Measurements from ENCODE around the gene TMEM229A. TPM values are rescaled to one million over a fixed set of nuclear protein-coding genes. Genes with fewer than 3 reads are reported as not detected.
"Not testable (repeated sequence)": the region's sequence is repeated elsewhere in the genome, so short reads cannot be mapped to it uniquely, and the experiment has no call there.

The TMEM229A gene
- not detected for total RNA-seq
- 0 to 0.23 reads per million in 2 donors for total RNA-seq

- no peak for DNase-seq
- Mint-ChIP-seq H3K27ac (no peak within 1 kb of the TSS), H3K27me3 (peaks cover 42% of the 10 kb centered on the region), H3K36me3 (ENCODE audit: low read depth) (peaks cover 2% of the 10 kb centered on the region), H3K4me3 (peak within 1 kb of the TSS; percentile 80), H3K4me1 (peaks cover 7% of the 10 kb centered on the region)
- no peak for ATAC-seq
- H3K9me3 ChIP-seq (ENCODE audit: control insufficient read depth, low read length, poor library complexity, severe bottlenecking), result no peaks in the 10 kb centered on the region
These were observed at the start of gene TMEM229A for GRCh38 chr7:124032369-124033094. TSS of gene TMEM229A (minus strand) at chr7:124033067. CDS start at chr7:124033003, 64 bp downstream.

GRCh38 chr7:124082234-124082633, 49.4 kb upstream of the TMEM229A start:
- not testable (repeated sequence) for DNase-seq; ATAC-seq; H3K9me3 ChIP-seq (ENCODE audit: control insufficient read depth, low read length, poor library complexity, severe bottlenecking); H3K36me3 Mint-ChIP-seq (ENCODE audit: low read depth); H3K27me3 Mint-ChIP-seq; H3K27ac Mint-ChIP-seq; H3K4me1 Mint-ChIP-seq; H3K4me3 Mint-ChIP-seq

- Mint-ChIP-seq H3K36me3 (ENCODE audit: low read depth) (no peaks in the 10 kb centered on the region), H3K27me3 (no peaks in the 10 kb centered on the region), H3K4me1 (no peaks in the 10 kb centered on the region), H3K4me3 (no peak overlapping the region), H3K27ac (no peak overlapping the region)
- H3K9me3 ChIP-seq (ENCODE audit: control insufficient read depth, low read length, poor library complexity, severe bottlenecking), result no peaks in the 10 kb centered on the region
- DNase-seq (no peak), ATAC-seq (no peak)
These were observed 44.7 kb upstream of the TMEM229A start for GRCh38 chr7:124077546-124077945.

GRCh38 chr7:124076841-124077240, 44.0 kb upstream of the TMEM229A start:
- H3K36me3 Mint-ChIP-seq (ENCODE audit: low read depth), result no peaks in the 10 kb centered on the region
- H3K9me3 ChIP-seq (ENCODE audit: control insufficient read depth, low read length, poor library complexity, severe bottlenecking), result no peaks in the 10 kb centered on the region
- H3K4me1 Mint-ChIP-seq, result no peaks in the 10 kb centered on the region
- H3K27ac Mint-ChIP-seq, result no peak overlapping the region
- DNase-seq, result no peak
- H3K27me3 Mint-ChIP-seq, result no peaks in the 10 kb centered on the region
- no peak for ATAC-seq
- H3K4me3 Mint-ChIP-seq, result no peak overlapping the region

- Mint-ChIP-seq H3K27ac (no peak overlapping the region), H3K36me3 (ENCODE audit: low read depth) (no peaks in the 10 kb centered on the region), H3K27me3 (no peaks in the 10 kb centered on the region), H3K4me3 (no peak overlapping the region), H3K4me1 (no peaks in the 10 kb centered on the region)
- DNase-seq (no peak), ATAC-seq (no peak)
- H3K9me3 ChIP-seq (ENCODE audit: control insufficient read depth, low read length, poor library complexity, severe bottlenecking), result no peaks in the 10 kb centered on the region
These were observed 41.1 kb upstream of the TMEM229A start for GRCh38 chr7:124074007-124074406.

- no peak for ATAC-seq
- no peak overlapping the region for H3K27ac Mint-ChIP-seq
- no peaks in the 10 kb centered on the region for H3K4me1 Mint-ChIP-seq
- H3K36me3 Mint-ChIP-seq (ENCODE audit: low read depth), result no peaks in the 10 kb centered on the region
- H3K9me3 ChIP-seq (ENCODE audit: control insufficient read depth, low read length, poor library complexity, severe bottlenecking), result no peaks in the 10 kb centered on the region
- H3K4me3 Mint-ChIP-seq, result no peak overlapping the region
- H3K27me3 Mint-ChIP-seq, result no peaks in the 10 kb centered on the region
- no peak for DNase-seq
These were observed 40.4 kb upstream of the TMEM229A start for GRCh38 chr7:124073310-124073645.

GRCh38 chr7:124072603-124073309, 39.9 kb upstream of the TMEM229A start:
- ATAC-seq (no peak), DNase-seq (no peak)
- no peaks in the 10 kb centered on the region for H3K36me3 Mint-ChIP-seq (ENCODE audit: low read depth)
- no peak overlapping the region for H3K4me3 Mint-ChIP-seq
- no peak overlapping the region for H3K27ac Mint-ChIP-seq
- no peaks in the 10 kb centered on the region for H3K27me3 Mint-ChIP-seq
- H3K4me1 Mint-ChIP-seq, result no peaks in the 10 kb centered on the region
- H3K9me3 ChIP-seq (ENCODE audit: control insufficient read depth, low read length, poor library complexity, severe bottlenecking), result no peaks in the 10 kb centered on the region

GRCh38 chr7:124071843-124072242, 39.0 kb upstream of the TMEM229A start:
- no peak overlapping the region for H3K4me3 Mint-ChIP-seq
- H3K4me1 Mint-ChIP-seq, result no peaks in the 10 kb centered on the region
- DNase-seq (no peak), ATAC-seq (no peak)
- no peak overlapping the region for H3K27ac Mint-ChIP-seq
- no peaks in the 10 kb centered on the region for H3K36me3 Mint-ChIP-seq (ENCODE audit: low read depth)
- no peaks in the 10 kb centered on the region for H3K9me3 ChIP-seq (ENCODE audit: control insufficient read depth, low read length, poor library complexity, severe bottlenecking)
- no peaks in the 10 kb centered on the region for H3K27me3 Mint-ChIP-seq

GRCh38 chr7:124062171-124062570, 29.3 kb upstream of the TMEM229A start:
- H3K36me3 Mint-ChIP-seq (ENCODE audit: low read depth), result no peaks in the 10 kb centered on the region
- DNase-seq (no peak), ATAC-seq (no peak)
- H3K4me3 Mint-ChIP-seq, result no peak overlapping the region
- H3K27ac Mint-ChIP-seq, result no peak overlapping the region
- no peaks in the 10 kb centered on the region for H3K4me1 Mint-ChIP-seq
- H3K9me3 ChIP-seq (ENCODE audit: control insufficient read depth, low read length, poor library complexity, severe bottlenecking), result no peaks in the 10 kb centered on the region
- no peaks in the 10 kb centered on the region for H3K27me3 Mint-ChIP-seq

GRCh38 chr7:124060528-124060927, 27.7 kb upstream of the TMEM229A start:
- Mint-ChIP-seq H3K4me1 (no peaks in the 10 kb centered on the region), H3K4me3 (no peak overlapping the region), H3K27me3 (no peaks in the 10 kb centered on the region), H3K36me3 (ENCODE audit: low read depth) (no peaks in the 10 kb centered on the region), H3K27ac (no peak overlapping the region)
- ATAC-seq (no peak), DNase-seq (no peak)
- H3K9me3 ChIP-seq (ENCODE audit: control insufficient read depth, low read length, poor library complexity, severe bottlenecking), result no peaks in the 10 kb centered on the region

- ATAC-seq, result no peak
- Mint-ChIP-seq H3K27me3 (no peaks in the 10 kb centered on the region), H3K4me3 (no peak overlapping the region), H3K4me1 (no peaks in the 10 kb centered on the region), H3K36me3 (ENCODE audit: low read depth) (no peaks in the 10 kb centered on the region), H3K27ac (no peak overlapping the region)
- DNase-seq, result no peak
- no peaks in the 10 kb centered on the region for H3K9me3 ChIP-seq (ENCODE audit: control insufficient read depth, low read length, poor library complexity, severe bottlenecking)
These were observed 26.5 kb upstream of the TMEM229A start for GRCh38 chr7:124059375-124059774.

- no peaks in the 10 kb centered on the region for H3K9me3 ChIP-seq (ENCODE audit: control insufficient read depth, low read length, poor library complexity, severe bottlenecking)
- no peaks in the 10 kb centered on the region for H3K36me3 Mint-ChIP-seq (ENCODE audit: low read depth)
- DNase-seq, result no peak
- no peaks in the 10 kb centered on the region for H3K27me3 Mint-ChIP-seq
- ATAC-seq, result no peak
- no peak overlapping the region for H3K4me3 Mint-ChIP-seq
- no peak overlapping the region for H3K27ac Mint-ChIP-seq
- H3K4me1 Mint-ChIP-seq, result no peaks in the 10 kb centered on the region
These were observed 25.6 kb upstream of the TMEM229A start for GRCh38 chr7:124058515-124058914.

- ATAC-seq, result no peak
- Mint-ChIP-seq H3K27ac (no peak overlapping the region), H3K36me3 (ENCODE audit: low read depth) (no peaks in the 10 kb centered on the region), H3K4me1 (no peaks in the 10 kb centered on the region), H3K4me3 (no peak overlapping the region), H3K27me3 (no peaks in the 10 kb centered on the region)
- DNase-seq, result no peak
- H3K9me3 ChIP-seq (ENCODE audit: control insufficient read depth, low read length, poor library complexity, severe bottlenecking), result no peaks in the 10 kb centered on the region
These were observed 25.0 kb upstream of the TMEM229A start for GRCh38 chr7:124057872-124058271.

GRCh38 chr7:124056234-124056633, 23.4 kb upstream of the TMEM229A start:
- no peaks in the 10 kb centered on the region for H3K4me1 Mint-ChIP-seq
- no peaks in the 10 kb centered on the region for H3K9me3 ChIP-seq (ENCODE audit: control insufficient read depth, low read length, poor library complexity, severe bottlenecking)
- no peaks in the 10 kb centered on the region for H3K27me3 Mint-ChIP-seq
- no peaks in the 10 kb centered on the region for H3K36me3 Mint-ChIP-seq (ENCODE audit: low read depth)
- no peak overlapping the region for H3K27ac Mint-ChIP-seq
- ATAC-seq (no peak), DNase-seq (no peak)
- no peak overlapping the region for H3K4me3 Mint-ChIP-seq
